Hepatic stellate cell (primary cell): Measurements from ENCODE around the gene MRPL17.

Source experiments
- DNase-seq: peaks from one replicate; pipeline ENCODE4 v3.0.0; 2011; ENCODE audit warnings: low spot score

MRPL17 gene

GRCh38 chr11:6682591-6682935 is 577 bp downstream of the MRPL17 start:
- no peak for DNase-seq

- no peak for DNase-seq
Measured at GRCh38 chr11:6681949-6682348, 1.2 kb downstream of the MRPL17 start.

- no peak for DNase-seq
Measured at GRCh38 chr11:6681505-6681904, 1.6 kb downstream of the MRPL17 start.

GRCh38 chr11:6677018-6677417 is 6.1 kb downstream of the MRPL17 start:
- DNase-seq: no peak

GRCh38 chr11:6674862-6675261 is 8.3 kb downstream of the MRPL17 start:
- no peak for DNase-seq

GRCh38 chr11:6674219-6674597 is 8.9 kb downstream of the MRPL17 start:
- no peak for DNase-seq

- DNase-seq: no peak
Measured at GRCh38 chr11:6673523-6674218, 9.5 kb downstream of the MRPL17 start.

GRCh38 chr11:6671991-6672390 is 11.1 kb downstream of the MRPL17 start:
- DNase-seq: no peak

GRCh38 chr11:6670202-6670830 is 12.8 kb downstream of the MRPL17 start:
- DNase-seq: no peak

GRCh38 chr11:6667733-6668374 is 15.3 kb downstream of the MRPL17 start:
- no peak for DNase-seq

- DNase-seq: no peak
Measured at GRCh38 chr11:6666302-6667183, 16.6 kb downstream of the MRPL17 start.

GRCh38 chr11:6664551-6664950 is 18.6 kb downstream of the MRPL17 start:
- no peak for DNase-seq

- no peak for DNase-seq
Measured at GRCh38 chr11:6663794-6664469, 19.2 kb downstream of the MRPL17 start.

GRCh38 chr11:6660712-6661111 is 22.4 kb downstream of the MRPL17 start:
- no peak for DNase-seq

- DNase-seq: no peak
Measured at GRCh38 chr11:6658647-6659046, 24.5 kb downstream of the MRPL17 start.

- DNase-seq: no peak
Measured at GRCh38 chr11:6657346-6657745, 25.8 kb downstream of the MRPL17 start.

GRCh38 chr11:6656936-6657335 is 26.2 kb downstream of the MRPL17 start:
- DNase-seq: no peak

GRCh38 chr11:6656584-6656915 is 26.6 kb downstream of the MRPL17 start:
- DNase-seq: no peak

GRCh38 chr11:6655790-6656583 is 27.2 kb downstream of the MRPL17 start, which contains the start of gene DCHS1:
DCHS1 (minus strand) TSS chr11:6655809; CDS start chr11:6641613, 14,196 bp downstream.
- DNase-seq: no peak

GRCh38 chr11:6655020-6655789 is 27.9 kb downstream of the MRPL17 start:
- DNase-seq: no peak
